ENCODE results near the gene STX4. TPM values are rescaled to one million over a fixed set of nuclear protein-coding genes. Genes with fewer than 3 reads are reported as not detected.

Gene STX4
- total RNA-seq, 1 experiment from 2014 or later = 32.3 TPM

GRCh38 chr16:30990105-30990504 is 43.3 kb upstream of the STX4 start:
- no CpG with 5 or more reads among the region's 12 CpGs for WGBS (ENCODE audit: extremely low coverage, insufficient read length, low lambda C conversion rate)
- Mint-ChIP-seq H3K36me3 (ENCODE audit: insufficient read depth in 1 of 3, low read depth in 3 of 3) (peaks cover 2 to 9% (median 4%) of the 10 kb centered on the region in 3 experiments; a peak in 3 of 7 replicates), H3K9me3 (no peaks in the 10 kb centered on the region), H3K4me3 (no peak overlapping the region), H3K27me3 (ENCODE audit: low read depth) (no peaks in the 10 kb centered on the region; the same call in 1 of the 2 replicates), H3K27ac (no peak overlapping the region), H3K4me1 (peaks cover 5 to 10% of the 10 kb centered on the region in 2 experiments)
- no peaks in the 10 kb centered on the region for H4K20me1 ChIP-seq (ENCODE audit: control insufficient read depth, insufficient read depth, insufficient read length)
- no peak overlapping the region for H3K4me2 ChIP-seq (ENCODE audit: insufficient read depth, insufficient read length, low read length)
- no peaks in the 10 kb centered on the region for H3K23me2 ChIP-seq (ENCODE audit: insufficient read length, low read depth, low read length, poor library complexity, severe bottlenecking)
- H3K14ac ChIP-seq (ENCODE audit: insufficient read depth, low read length) = no peak overlapping the region
- H4K8ac ChIP-seq (replicated peaks; ENCODE audit: insufficient read length, low read depth, low read length) = no peak overlapping the region
- no peak overlapping the region for H3T11ph ChIP-seq (ENCODE audit: low read length)
- no peak overlapping the region for H3K56ac ChIP-seq (ENCODE audit: insufficient read length, low read depth, low read length)
- no peak overlapping the region for H3K9ac ChIP-seq (ENCODE audit: extremely low read depth, insufficient read length, low read length)
- H3K79me2 ChIP-seq (ENCODE audit: insufficient read depth, low read length) = no peaks in the 10 kb centered on the region
- no peak overlapping the region for H2BK20ac ChIP-seq (ENCODE audit: low read depth, low read length, poor library complexity, severe bottlenecking)
- H2AK5ac ChIP-seq (ENCODE audit: insufficient read length, low read length) = no peak overlapping the region
- H3K23ac ChIP-seq (ENCODE audit: insufficient read length, low read depth, low read length) = no peak overlapping the region
- no peaks in the 10 kb centered on the region for H3K4me1 ChIP-seq (ENCODE audit: insufficient read depth, low read length)
- H3K18ac ChIP-seq (ENCODE audit: insufficient read length, low read depth, low read length) = no peak overlapping the region
- no peak overlapping the region for H3K27ac ChIP-seq (ENCODE audit: insufficient read length, low read depth, low read length)
- H2AFZ ChIP-seq (ENCODE audit: low read length) = no peak overlapping the region
- H2BK15ac ChIP-seq (ENCODE audit: low read depth, low read length) = no peak overlapping the region
- H3K79me1 ChIP-seq (ENCODE audit: insufficient read depth, low read depth, low read length, poor library complexity, severe bottlenecking) = no peaks in the 10 kb centered on the region
- H3K9me3 ChIP-seq (ENCODE audit: control insufficient read depth, low read depth, low read length) = no peaks in the 10 kb centered on the region
- H2BK12ac ChIP-seq (ENCODE audit: insufficient read length, low read depth, low read length) = no peak overlapping the region
- no peak for DNase-seq
- no peaks in the 10 kb centered on the region for H3K27me3 ChIP-seq (ENCODE audit: insufficient read depth, low read length)
- no peak for TF ChIP-seq CTCF (conservative IDR thresholded peaks at IDR 0.05)
- no peak overlapping the region for H4K5ac ChIP-seq (ENCODE audit: insufficient read length, low read depth, low read length)
- no peak overlapping the region for H2BK120ac ChIP-seq (ENCODE audit: low read depth, low read length, poor library complexity, severe bottlenecking)
- H4K91ac ChIP-seq (ENCODE audit: insufficient read length, low read depth, low read length) = no peak overlapping the region
- H2BK5ac ChIP-seq (ENCODE audit: insufficient read length, low read length) = no peak overlapping the region
- no peak overlapping the region for H3K4ac ChIP-seq (ENCODE audit: low read depth, low read length)
